Suprapubic skin (tissue), 4 donors: ENCODE measurements around the gene USH1C. TPM values are rescaled to one million over a fixed set of nuclear protein-coding genes. Genes with fewer than 3 reads are reported as not detected.

Experiments
- DNase-seq, 2 donors: peaks; one replicate each; pipeline ENCODE4 v3.0.0-alpha.2; 2019; ENCODE audit warnings: low spot score in 2 of 2
- H3K27ac ChIP-seq: fragments of 200-600 bp; sonication (generic); one replicate; pipeline ENCODE4 v1.5.1; 2019
- H3K27me3 ChIP-seq: fragments of 200-600 bp; sonication (generic); one replicate; pipeline ENCODE4 v1.5.1; 2019
- H3K36me3 ChIP-seq: fragments of 200-600 bp; sonication (generic); one replicate; pipeline ENCODE4 v1.5.1; 2019
- H3K4me1 ChIP-seq: fragments of 200-600 bp; sonication (generic); one replicate; pipeline ENCODE4 v1.5.1; 2019
- H3K4me3 ChIP-seq: fragments of 200-600 bp; sonication (generic); one replicate; pipeline ENCODE4 v1.5.1; 2019; ENCODE audit warnings: mild to moderate bottlenecking
- H3K9me3 ChIP-seq: fragments of 200-600 bp; sonication (generic); one replicate; pipeline ENCODE4 v1.5.1; 2019
- EP300 ChIP-seq: sonication (generic); formaldehyde crosslinking; IDR thresholded peaks from one replicate; pipeline ENCODE4 v1.6.1; 2017; ENCODE audit warnings: antibody characterized with exemption
- POLR2A ChIP-seq, 2 donors: fragments of 450-650 bp; IDR thresholded peaks; one replicate each; pipeline ENCODE4 v1.6.1; 2017; ENCODE audit warnings: antibody characterized with exemption in 2 of 2, mild to moderate bottlenecking in 2 of 2, moderate library complexity in 2 of 2
- POLR2AphosphoS5 ChIP-seq, 3 donors: sonication (generic); formaldehyde crosslinking; IDR thresholded peaks; one replicate each; pipeline ENCODE4 v1.6.1; 2017; ENCODE audit warnings: antibody characterized with exemption in 3 of 3
- WGBS: methylation state at CpG from one replicate; pipeline ENCODE4 v1.1.5; 2018; 5-methylcytosine and 5-hydroxymethylcytosine counted together
- total RNA-seq, 4 donors: library from RNA; depleted of rRNA; stranded (reverse); fragments of >200 nt; gene quantifications; one replicate each; pipeline ENCODE4 v1.1.0, GENCODE V29; 2016
- TF ChIP-seq, protein P1 (sequence below), 2 donors: fragments of 200-600 bp in 1 of 2; fragments of 450-650 bp in 1 of 2; sonication (generic) in 1 of 2; IDR thresholded peaks; one replicate each; pipeline ENCODE4 v1.5.1; 2016 to 2019; ENCODE audit warnings: antibody characterized with exemption in 2 of 2, mild to moderate bottlenecking in 1 of 2, moderate library complexity in 1 of 2

Gene USH1C
- total RNA-seq, 4 donors from 2014 or later = not detected

DNA sequence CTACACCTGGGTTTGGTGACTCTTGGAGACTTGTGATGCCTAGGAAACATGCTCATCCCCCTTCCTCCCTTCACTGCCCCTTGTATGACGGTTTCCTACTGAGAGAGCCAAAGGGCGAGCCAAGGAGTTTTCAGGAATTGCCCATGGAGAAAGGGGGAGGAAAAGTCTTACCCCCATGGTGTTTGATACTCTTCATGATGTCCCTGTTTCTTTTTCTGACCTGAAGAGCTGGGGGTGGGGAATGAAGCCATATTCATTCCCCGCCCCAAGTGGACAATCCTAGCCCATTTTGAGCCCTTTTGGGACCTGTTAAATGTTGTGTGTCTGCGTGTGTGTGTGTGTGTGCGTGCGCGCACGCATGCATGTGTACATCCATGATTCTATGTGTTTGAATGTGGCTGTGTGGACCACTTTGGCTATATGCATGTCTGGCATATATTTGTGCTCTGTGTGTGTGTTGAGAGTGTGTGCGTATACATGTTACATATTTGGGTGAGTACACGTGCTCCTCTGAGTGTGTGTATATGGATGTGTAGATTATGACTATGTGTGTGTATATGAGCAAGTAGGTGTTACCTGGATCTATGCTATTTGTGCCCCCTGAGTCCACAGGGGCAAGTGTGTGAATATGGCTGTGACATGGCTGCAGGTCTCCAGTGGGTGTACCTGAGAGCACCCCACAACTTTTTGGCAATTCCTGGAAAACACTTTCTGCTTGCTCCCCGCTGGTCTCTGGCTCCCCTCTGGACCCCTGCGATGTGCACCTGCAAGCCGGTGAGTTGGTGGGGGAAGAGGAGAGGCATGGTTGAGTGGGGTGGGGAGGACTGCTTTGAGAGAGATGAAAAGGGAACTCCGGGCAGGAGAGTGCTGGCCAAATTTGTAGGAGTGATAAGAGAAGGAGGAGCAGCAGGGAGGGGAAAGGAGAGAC lies 27.5 kb upstream of the USH1C start:
- H3K9me3 ChIP-seq = no peaks in the 10 kb centered on the region
- H3K27ac ChIP-seq = no peak overlapping the region
- TF ChIP-seq POLR2A (IDR thresholded peaks at IDR 0.05) = no peak
- TF ChIP-seq, protein P1, sequence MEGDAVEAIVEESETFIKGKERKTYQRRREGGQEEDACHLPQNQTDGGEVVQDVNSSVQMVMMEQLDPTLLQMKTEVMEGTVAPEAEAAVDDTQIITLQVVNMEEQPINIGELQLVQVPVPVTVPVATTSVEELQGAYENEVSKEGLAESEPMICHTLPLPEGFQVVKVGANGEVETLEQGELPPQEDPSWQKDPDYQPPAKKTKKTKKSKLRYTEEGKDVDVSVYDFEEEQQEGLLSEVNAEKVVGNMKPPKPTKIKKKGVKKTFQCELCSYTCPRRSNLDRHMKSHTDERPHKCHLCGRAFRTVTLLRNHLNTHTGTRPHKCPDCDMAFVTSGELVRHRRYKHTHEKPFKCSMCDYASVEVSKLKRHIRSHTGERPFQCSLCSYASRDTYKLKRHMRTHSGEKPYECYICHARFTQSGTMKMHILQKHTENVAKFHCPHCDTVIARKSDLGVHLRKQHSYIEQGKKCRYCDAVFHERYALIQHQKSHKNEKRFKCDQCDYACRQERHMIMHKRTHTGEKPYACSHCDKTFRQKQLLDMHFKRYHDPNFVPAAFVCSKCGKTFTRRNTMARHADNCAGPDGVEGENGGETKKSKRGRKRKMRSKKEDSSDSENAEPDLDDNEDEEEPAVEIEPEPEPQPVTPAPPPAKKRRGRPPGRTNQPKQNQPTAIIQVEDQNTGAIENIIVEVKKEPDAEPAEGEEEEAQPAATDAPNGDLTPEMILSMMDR (IDR thresholded peaks at IDR 0.05) = no peak
- TF ChIP-seq POLR2AphosphoS5 (IDR thresholded peaks at IDR 0.05) = no peak
- no peak for TF ChIP-seq EP300
- no peaks in the 10 kb centered on the region for H3K36me3 ChIP-seq
- DNase-seq = no peak
- H3K4me3 ChIP-seq = no peak overlapping the region
- 81% methylated on average over 14 of the region's 14 CpGs for WGBS
- peaks cover 5% of the 10 kb centered on the region for H3K27me3 ChIP-seq
- H3K4me1 ChIP-seq = no peaks in the 10 kb centered on the region

DNA sequence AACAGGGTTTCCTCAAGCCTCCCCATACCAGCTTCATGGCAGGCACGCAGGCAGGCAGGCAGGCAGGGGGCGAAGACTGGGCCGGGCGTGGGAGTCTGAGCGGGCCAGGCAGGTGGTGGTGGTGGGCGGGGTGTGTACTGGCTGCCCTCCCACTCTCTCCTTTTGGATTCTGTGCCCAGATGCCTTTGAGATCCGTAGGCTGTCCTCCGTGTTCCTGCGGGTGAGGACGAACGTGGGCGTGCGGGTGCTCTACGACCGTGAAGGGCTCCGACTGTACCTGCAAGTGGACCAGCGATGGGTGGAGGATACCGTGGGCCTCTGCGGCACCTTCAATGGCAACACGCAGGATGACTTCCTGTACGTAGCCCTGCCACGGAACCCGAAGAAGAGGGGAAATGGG lies 25.8 kb upstream of the USH1C start:
- H3K27ac ChIP-seq = no peak overlapping the region
- H3K9me3 ChIP-seq = no peaks in the 10 kb centered on the region
- DNase-seq = no peak
- WGBS = 72% methylated on average over 23 of the region's 23 CpGs
- no peaks in the 10 kb centered on the region for H3K4me1 ChIP-seq
- no peak overlapping the region for H3K4me3 ChIP-seq
- TF ChIP-seq EP300 = no peak
- TF ChIP-seq POLR2AphosphoS5 (IDR thresholded peaks at IDR 0.05) = no peak
- TF ChIP-seq, protein P1 (IDR thresholded peaks at IDR 0.05) = no peak
- no peak for TF ChIP-seq POLR2A (IDR thresholded peaks at IDR 0.05)
- peaks cover 5% of the 10 kb centered on the region for H3K27me3 ChIP-seq
- H3K36me3 ChIP-seq = no peaks in the 10 kb centered on the region

DNA sequence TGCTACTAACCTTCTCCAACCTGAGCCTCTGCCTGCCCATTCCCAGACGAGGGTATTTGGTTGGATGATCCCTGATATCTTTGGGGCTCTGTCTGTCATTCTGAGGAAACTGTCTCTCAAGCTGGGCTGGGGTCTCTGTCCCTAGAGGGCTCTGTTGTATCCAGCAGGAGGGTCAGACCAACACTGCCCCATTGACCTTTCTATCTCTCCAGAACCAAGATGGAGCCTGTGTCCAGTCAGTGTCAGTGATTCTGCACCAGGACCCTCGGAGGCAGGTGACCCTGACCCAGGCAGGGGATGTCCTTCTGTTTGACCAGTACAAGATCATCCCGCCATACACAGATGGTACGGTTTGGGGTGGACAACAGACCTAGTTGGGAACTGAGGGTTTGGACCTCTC lies 24.7 kb upstream of the USH1C start:
- Histone ChIP-seq H3K36me3 (no peaks in the 10 kb centered on the region), H3K27me3 (peaks cover 5% of the 10 kb centered on the region), H3K4me3 (no peak overlapping the region), H3K9me3 (no peaks in the 10 kb centered on the region), H3K4me1 (no peaks in the 10 kb centered on the region), H3K27ac (no peak overlapping the region)
- no peak for DNase-seq
- 86% methylated on average over 4 of the region's 4 CpGs for WGBS
- no peak for TF ChIP-seq POLR2A (IDR thresholded peaks at IDR 0.05)
- TF ChIP-seq, protein P1 (IDR thresholded peaks at IDR 0.05) = no peak
- no peak for TF ChIP-seq EP300
- no peak for TF ChIP-seq POLR2AphosphoS5 (IDR thresholded peaks at IDR 0.05)

DNA sequence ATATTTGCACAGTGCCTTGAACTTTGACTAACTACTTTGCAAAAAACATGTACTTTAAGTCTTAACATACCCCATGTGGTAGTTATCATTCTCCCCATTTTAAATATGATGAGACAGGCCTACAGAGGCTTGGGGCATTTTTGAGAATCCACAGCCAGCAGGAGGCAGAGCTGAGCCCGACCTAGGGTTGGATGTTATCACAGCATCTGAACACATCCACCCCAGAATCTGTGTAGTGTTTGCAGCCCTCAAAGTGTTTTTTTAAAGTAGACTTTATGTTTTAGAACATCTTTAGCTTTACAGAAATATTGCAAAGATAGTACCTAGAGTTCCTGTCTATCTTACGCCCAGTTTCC lies 20.4 kb upstream of the USH1C start:
- DNase-seq = no peak
- H3K9me3 ChIP-seq = no peaks in the 10 kb centered on the region
- no peaks in the 10 kb centered on the region for H3K36me3 ChIP-seq
- no peak overlapping the region for H3K4me3 ChIP-seq
- TF ChIP-seq EP300 (no peak), POLR2AphosphoS5 (IDR thresholded peaks at IDR 0.05) (no peak), POLR2A (IDR thresholded peaks at IDR 0.05) (no peak)
- TF ChIP-seq, protein P1 (IDR thresholded peaks at IDR 0.05) = no peak
- no peak overlapping the region for H3K27ac ChIP-seq
- peaks cover 4% of the 10 kb centered on the region for H3K27me3 ChIP-seq
- H3K4me1 ChIP-seq = no peaks in the 10 kb centered on the region
- 53% methylated on average over 2 of the region's 2 CpGs for WGBS

DNA sequence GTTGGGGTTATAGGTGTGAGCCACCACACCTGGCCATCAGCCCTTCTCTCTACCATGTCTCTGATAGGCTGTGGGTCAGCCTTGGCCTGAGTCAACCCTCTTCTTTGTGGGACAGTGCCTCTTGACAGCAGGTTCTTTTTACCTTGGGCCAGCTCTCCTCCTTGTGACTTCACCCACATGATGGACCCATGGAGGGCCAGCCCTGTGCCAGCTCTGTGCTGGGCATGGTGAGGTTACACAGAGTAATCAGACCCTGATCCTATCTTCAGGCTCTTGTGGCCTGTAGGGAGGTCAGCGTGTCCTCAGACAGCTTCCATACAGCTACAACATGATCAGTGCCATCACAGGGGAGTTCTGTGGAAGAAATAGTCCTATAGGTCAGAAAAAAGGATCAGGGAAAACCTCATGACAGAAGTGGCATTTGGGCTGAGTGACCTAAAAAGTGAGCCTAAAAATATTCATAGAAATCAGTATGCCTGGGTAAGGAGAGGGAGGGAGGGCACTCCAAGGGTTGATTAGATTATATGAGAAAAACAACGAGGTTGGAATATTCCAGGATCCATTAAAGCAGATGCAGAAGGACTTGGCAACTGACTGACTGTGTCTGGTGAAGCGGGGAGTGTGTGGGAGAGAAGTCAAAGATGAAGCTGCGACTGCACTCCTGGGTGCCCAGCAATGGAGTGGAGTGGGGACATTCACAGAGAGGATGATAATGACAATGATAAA lies 19.9 kb upstream of the USH1C start:
- Histone ChIP-seq H3K4me1 (no peaks in the 10 kb centered on the region), H3K9me3 (no peaks in the 10 kb centered on the region), H3K4me3 (no peak overlapping the region), H3K27me3 (peaks cover 8% of the 10 kb centered on the region), H3K27ac (no peak overlapping the region), H3K36me3 (no peaks in the 10 kb centered on the region)
- TF ChIP-seq EP300 = no peak
- TF ChIP-seq, protein P1 (IDR thresholded peaks at IDR 0.05) = no peak
- TF ChIP-seq POLR2AphosphoS5 (IDR thresholded peaks at IDR 0.05) = no peak
- TF ChIP-seq POLR2A (IDR thresholded peaks at IDR 0.05) = no peak
- peak in 1 of 2 donors; percentile 48 for DNase-seq
- 73% methylated on average over 4 of the region's 4 CpGs for WGBS
